Neural progenitor cell (in vitro differentiated cells): Measurements from ENCODE around the gene USP49. TPM values are rescaled to one million over a fixed set of nuclear protein-coding genes. Genes with fewer than 3 reads are reported as not detected.
A peak's percentile ranks its signal among the peaks of the same experiment; 100 is the strongest.

Experiments
- DNase-seq: peaks from one replicate; pipeline ENCODE4 v3.0.0-alpha.2; 2016; ENCODE audit warnings: low spot score
- H2AFZ ChIP-seq: fragments of 200-600 bp; sonication (generic); replicated peaks from 2 replicates; pipeline ENCODE4 v1.6.1; 2016; ENCODE audit warnings: antibody characterized with exemption
- H3F3A ChIP-seq: fragments of 200-600 bp; sonication (generic); 2 replicates; pipeline ENCODE4 v1.6.1; 2016; ENCODE audit warnings: antibody characterized with exemption, low read depth
- H3K27ac ChIP-seq: fragments of 200-600 bp; sonication (generic); 2 replicates; pipeline ENCODE4 v1.5.1; 2016; ENCODE audit warnings: mild to moderate bottlenecking
- H3K27me3 ChIP-seq: fragments of 200-600 bp; sonication (generic); 2 replicates; pipeline ENCODE4 v1.6.1; 2016; ENCODE audit warnings: mild to moderate bottlenecking, moderate library complexity
- H3K36me3 ChIP-seq: fragments of 200-600 bp; sonication (generic); 2 replicates; pipeline ENCODE4 v1.5.1; 2016
- H3K4me1 ChIP-seq: fragments of 200-600 bp; sonication (generic); 2 replicates; pipeline ENCODE4 v1.6.1; 2016; ENCODE audit warnings: mixed run types
- H3K4me2 ChIP-seq: fragments of 200-600 bp; sonication (generic); 2 replicates; pipeline ENCODE4 v1.6.1; 2016
- H3K4me3 ChIP-seq: fragments of 200-600 bp; sonication (generic); 2 replicates; pipeline ENCODE4 v1.5.1; 2016
- H3K79me2 ChIP-seq: fragments of 200-600 bp; sonication (generic); 2 replicates; pipeline ENCODE4 v1.6.1; 2016; ENCODE audit warnings: low read depth
- H3K9ac ChIP-seq: fragments of 200-600 bp; sonication (generic); 2 replicates; pipeline ENCODE4 v1.6.1; 2016
- H3K9me3 ChIP-seq: fragments of 200-600 bp; sonication (generic); 2 replicates; pipeline ENCODE4 v1.5.1; 2016; ENCODE audit warnings: low read depth
- H4K20me1 ChIP-seq: fragments of 200-600 bp; sonication (generic); 2 replicates; pipeline ENCODE4 v1.6.1; 2016; ENCODE audit warnings: low read depth
- H3K27ac Mint-ChIP-seq: 3 replicates; pipeline ENCODE4 v1.8.0; 2021; ENCODE audit warnings: mixed read lengths
- H3K27me3 Mint-ChIP-seq: 2 replicates; pipeline ENCODE4 v1.8.0; 2022; ENCODE audit warnings: low read depth, mild to moderate bottlenecking, inconsistent platforms, moderate library complexity, mixed read lengths; ENCODE audit not compliant: insufficient read depth
- H3K36me3 Mint-ChIP-seq: 3 replicates; pipeline ENCODE4 v1.8.0; 2021; ENCODE audit warnings: mixed read lengths
- H3K4me1 Mint-ChIP-seq: 3 replicates; pipeline ENCODE4 v1.8.0; 2021; ENCODE audit warnings: mixed read lengths
- H3K4me3 Mint-ChIP-seq: 3 replicates; pipeline ENCODE4 v1.8.0; 2021; ENCODE audit warnings: mild to moderate bottlenecking, moderate library complexity, mixed read lengths
- H3K9me3 Mint-ChIP-seq: 3 replicates; pipeline ENCODE4 v1.8.0; 2020; ENCODE audit warnings: mixed read lengths
- CTCF ChIP-seq: fragments of 200-600 bp; sonication (generic); IDR thresholded peaks from 2 replicates; pipeline ENCODE4 v1.5.1; 2017; ENCODE audit warnings: antibody characterized with exemption, mild to moderate bottlenecking
- EZH2 ChIP-seq: fragments of 200-600 bp; sonication (generic); IDR thresholded peaks from 2 replicates; pipeline ENCODE4 v1.6.1; 2017; ENCODE audit warnings: antibody characterized with exemption, mild to moderate bottlenecking, moderate library complexity
- EZH2phosphoT487 ChIP-seq: fragments of 200-600 bp; sonication (generic); IDR thresholded peaks from 2 replicates; pipeline ENCODE4 v1.6.1; 2017; ENCODE audit warnings: antibody characterized with exemption
- total RNA-seq: library from RNA; depleted of rRNA; stranded (reverse); fragments of >200 nt; gene quantifications from 2 replicates; pipeline ENCODE4 v1.2.3, GENCODE V29; 2015; ENCODE audit warnings: low replicate concordance

The USP49 gene
- total RNA-seq, 1 donor from 2014 or later, result 25.0 TPM

- H3K4me1 Mint-ChIP-seq, result no peaks in the 10 kb centered on the region
- H4K20me1 ChIP-seq, result no peaks in the 10 kb centered on the region
- H3K27me3 Mint-ChIP-seq, result peaks cover 10% of the 10 kb centered on the region
- no peaks in the 10 kb centered on the region for H3K36me3 Mint-ChIP-seq
- peak overlapping the region; percentile 29 for H3K27ac Mint-ChIP-seq
- no peak overlapping the region for H3K4me2 ChIP-seq
- no peak overlapping the region for H3K4me3 Mint-ChIP-seq
- H3K9me3 Mint-ChIP-seq, result no peaks in the 10 kb centered on the region
- H2AFZ ChIP-seq, result no peak overlapping the region
- no peaks in the 10 kb centered on the region for H3K4me1 ChIP-seq
- no peaks in the 10 kb centered on the region for H3K79me2 ChIP-seq
- TF ChIP-seq CTCF, result no peak
- TF ChIP-seq EZH2phosphoT487, result no peak
- TF ChIP-seq EZH2, result no peak
- no peak overlapping the region for H3K27ac ChIP-seq
- DNase-seq, result no peak
- H3K36me3 ChIP-seq, result no peaks in the 10 kb centered on the region
- no peaks in the 10 kb centered on the region for H3K27me3 ChIP-seq
- no peaks in the 10 kb centered on the region for H3K9me3 ChIP-seq
- no peak overlapping the region for H3K9ac ChIP-seq
- no peak overlapping the region for H3K4me3 ChIP-seq
- no peaks in the 10 kb centered on the region for H3F3A ChIP-seq
Observed at GRCh38 chr6:41758641-41759035, 136.5 kb downstream of the USP49 start.

GRCh38 chr6:41757931-41758640 lies 137.1 kb downstream of the USP49 start:
- no peaks in the 10 kb centered on the region for H3K9me3 Mint-ChIP-seq
- no peak for TF ChIP-seq EZH2
- TF ChIP-seq CTCF, result no peak
- TF ChIP-seq EZH2phosphoT487, result no peak
- H3K4me1 ChIP-seq, result no peaks in the 10 kb centered on the region
- H3F3A ChIP-seq, result no peaks in the 10 kb centered on the region
- no peak overlapping the region for H3K4me3 ChIP-seq
- H3K4me2 ChIP-seq, result no peak overlapping the region
- no peak overlapping the region for H3K27ac ChIP-seq
- H3K79me2 ChIP-seq, result no peaks in the 10 kb centered on the region
- H3K27me3 ChIP-seq, result no peaks in the 10 kb centered on the region
- H3K27me3 Mint-ChIP-seq, result peaks cover 10% of the 10 kb centered on the region
- no peaks in the 10 kb centered on the region for H3K4me1 Mint-ChIP-seq
- H3K27ac Mint-ChIP-seq, result peak overlapping the region; percentile 64
- H2AFZ ChIP-seq, result no peak overlapping the region
- H3K36me3 Mint-ChIP-seq, result no peaks in the 10 kb centered on the region
- DNase-seq, result no peak
- H4K20me1 ChIP-seq, result no peaks in the 10 kb centered on the region
- H3K9me3 ChIP-seq, result no peaks in the 10 kb centered on the region
- no peak overlapping the region for H3K4me3 Mint-ChIP-seq
- no peak overlapping the region for H3K9ac ChIP-seq
- no peaks in the 10 kb centered on the region for H3K36me3 ChIP-seq

- Mint-ChIP-seq H3K36me3 (no peaks in the 10 kb centered on the region), H3K27me3 (peaks cover 10% of the 10 kb centered on the region), H3K4me1 (no peaks in the 10 kb centered on the region), H3K4me3 (no peak overlapping the region), H3K9me3 (no peaks in the 10 kb centered on the region), H3K27ac (no peak overlapping the region)
- DNase-seq, result no peak
- H3K27ac ChIP-seq, result no peak overlapping the region
- TF ChIP-seq EZH2 (no peak), EZH2phosphoT487 (no peak)
- H3K4me1 ChIP-seq, result no peaks in the 10 kb centered on the region
- no peaks in the 10 kb centered on the region for H3K27me3 ChIP-seq
- no peaks in the 10 kb centered on the region for H3K36me3 ChIP-seq
- no peaks in the 10 kb centered on the region for H3F3A ChIP-seq
- H4K20me1 ChIP-seq, result no peaks in the 10 kb centered on the region
- no peak overlapping the region for H3K4me3 ChIP-seq
- H3K4me2 ChIP-seq, result no peak overlapping the region
- H2AFZ ChIP-seq, result no peak overlapping the region
- no peaks in the 10 kb centered on the region for H3K9me3 ChIP-seq
- no peak overlapping the region for H3K9ac ChIP-seq
- no peaks in the 10 kb centered on the region for H3K79me2 ChIP-seq
Observed at GRCh38 chr6:41757271-41757670, 137.9 kb downstream of the USP49 start.

- Mint-ChIP-seq H3K27me3 (peaks cover 10% of the 10 kb centered on the region), H3K4me1 (no peaks in the 10 kb centered on the region), H3K36me3 (no peaks in the 10 kb centered on the region), H3K4me3 (no peak overlapping the region), H3K9me3 (no peaks in the 10 kb centered on the region), H3K27ac (no peak overlapping the region)
- no peaks in the 10 kb centered on the region for H3F3A ChIP-seq
- TF ChIP-seq EZH2phosphoT487, result no peak
- no peak for TF ChIP-seq CTCF
- TF ChIP-seq EZH2, result no peak
- H3K9ac ChIP-seq, result no peak overlapping the region
- H3K9me3 ChIP-seq, result no peaks in the 10 kb centered on the region
- no peak overlapping the region for H3K4me2 ChIP-seq
- H3K27me3 ChIP-seq, result no peaks in the 10 kb centered on the region
- H3K4me3 ChIP-seq, result no peak overlapping the region
- no peaks in the 10 kb centered on the region for H3K79me2 ChIP-seq
- H4K20me1 ChIP-seq, result no peaks in the 10 kb centered on the region
- H3K27ac ChIP-seq, result no peak overlapping the region
- no peaks in the 10 kb centered on the region for H3K4me1 ChIP-seq
- H2AFZ ChIP-seq, result no peak overlapping the region
- H3K36me3 ChIP-seq, result no peaks in the 10 kb centered on the region
- no peak for DNase-seq
Observed at GRCh38 chr6:41756354-41756753, 138.8 kb downstream of the USP49 start.
